ENCODE results near the gene ANKIB1.

DNA sequence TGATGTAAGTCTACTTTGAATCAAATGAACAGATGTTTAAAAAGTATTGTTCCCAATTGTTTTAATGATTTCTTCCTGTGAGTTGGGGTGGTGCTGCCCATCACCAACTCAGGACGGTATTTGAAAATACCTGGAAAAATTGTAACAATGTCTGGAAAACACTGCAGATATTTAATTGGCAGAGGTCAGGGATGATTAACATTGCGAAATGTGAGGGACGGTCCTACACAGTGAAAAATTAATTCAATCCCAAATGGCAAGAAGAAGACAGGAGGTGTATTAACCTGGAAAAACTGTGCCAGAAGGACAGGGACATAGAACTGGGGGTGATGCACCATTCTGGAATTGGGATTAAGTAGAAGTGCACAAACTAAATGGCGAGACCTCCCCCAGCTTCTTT, 29.6 kb downstream of the ANKIB1 start:
- TF ChIP-seq POLR2AphosphoS5 (IDR thresholded peaks at IDR 0.05; ENCODE audit: low read depth, low read length) (no peak), SIN3A (IDR thresholded peaks at IDR 0.05; ENCODE audit: borderline replicate concordance, insufficient read depth, low read depth, low read length) (no peak)
- TF ChIP-seq, protein P1, sequence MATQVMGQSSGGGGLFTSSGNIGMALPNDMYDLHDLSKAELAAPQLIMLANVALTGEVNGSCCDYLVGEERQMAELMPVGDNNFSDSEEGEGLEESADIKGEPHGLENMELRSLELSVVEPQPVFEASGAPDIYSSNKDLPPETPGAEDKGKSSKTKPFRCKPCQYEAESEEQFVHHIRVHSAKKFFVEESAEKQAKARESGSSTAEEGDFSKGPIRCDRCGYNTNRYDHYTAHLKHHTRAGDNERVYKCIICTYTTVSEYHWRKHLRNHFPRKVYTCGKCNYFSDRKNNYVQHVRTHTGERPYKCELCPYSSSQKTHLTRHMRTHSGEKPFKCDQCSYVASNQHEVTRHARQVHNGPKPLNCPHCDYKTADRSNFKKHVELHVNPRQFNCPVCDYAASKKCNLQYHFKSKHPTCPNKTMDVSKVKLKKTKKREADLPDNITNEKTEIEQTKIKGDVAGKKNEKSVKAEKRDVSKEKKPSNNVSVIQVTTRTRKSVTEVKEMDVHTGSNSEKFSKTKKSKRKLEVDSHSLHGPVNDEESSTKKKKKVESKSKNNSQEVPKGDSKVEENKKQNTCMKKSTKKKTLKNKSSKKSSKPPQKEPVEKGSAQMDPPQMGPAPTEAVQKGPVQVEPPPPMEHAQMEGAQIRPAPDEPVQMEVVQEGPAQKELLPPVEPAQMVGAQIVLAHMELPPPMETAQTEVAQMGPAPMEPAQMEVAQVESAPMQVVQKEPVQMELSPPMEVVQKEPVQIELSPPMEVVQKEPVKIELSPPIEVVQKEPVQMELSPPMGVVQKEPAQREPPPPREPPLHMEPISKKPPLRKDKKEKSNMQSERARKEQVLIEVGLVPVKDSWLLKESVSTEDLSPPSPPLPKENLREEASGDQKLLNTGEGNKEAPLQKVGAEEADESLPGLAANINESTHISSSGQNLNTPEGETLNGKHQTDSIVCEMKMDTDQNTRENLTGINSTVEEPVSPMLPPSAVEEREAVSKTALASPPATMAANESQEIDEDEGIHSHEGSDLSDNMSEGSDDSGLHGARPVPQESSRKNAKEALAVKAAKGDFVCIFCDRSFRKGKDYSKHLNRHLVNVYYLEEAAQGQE (IDR thresholded peaks at IDR 0.05; ENCODE audit: insufficient read depth in 1 of 2, low read depth in 2 of 2, low read length in 1 of 2), result no peak
- TF ChIP-seq, protein P2, sequence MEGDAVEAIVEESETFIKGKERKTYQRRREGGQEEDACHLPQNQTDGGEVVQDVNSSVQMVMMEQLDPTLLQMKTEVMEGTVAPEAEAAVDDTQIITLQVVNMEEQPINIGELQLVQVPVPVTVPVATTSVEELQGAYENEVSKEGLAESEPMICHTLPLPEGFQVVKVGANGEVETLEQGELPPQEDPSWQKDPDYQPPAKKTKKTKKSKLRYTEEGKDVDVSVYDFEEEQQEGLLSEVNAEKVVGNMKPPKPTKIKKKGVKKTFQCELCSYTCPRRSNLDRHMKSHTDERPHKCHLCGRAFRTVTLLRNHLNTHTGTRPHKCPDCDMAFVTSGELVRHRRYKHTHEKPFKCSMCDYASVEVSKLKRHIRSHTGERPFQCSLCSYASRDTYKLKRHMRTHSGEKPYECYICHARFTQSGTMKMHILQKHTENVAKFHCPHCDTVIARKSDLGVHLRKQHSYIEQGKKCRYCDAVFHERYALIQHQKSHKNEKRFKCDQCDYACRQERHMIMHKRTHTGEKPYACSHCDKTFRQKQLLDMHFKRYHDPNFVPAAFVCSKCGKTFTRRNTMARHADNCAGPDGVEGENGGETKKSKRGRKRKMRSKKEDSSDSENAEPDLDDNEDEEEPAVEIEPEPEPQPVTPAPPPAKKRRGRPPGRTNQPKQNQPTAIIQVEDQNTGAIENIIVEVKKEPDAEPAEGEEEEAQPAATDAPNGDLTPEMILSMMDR (IDR thresholded peaks at IDR 0.05), result no peak
